H9 (cell line): Measurements from ENCODE around the gene FAM171A1. TPM values are rescaled to one million over a fixed set of nuclear protein-coding genes. Genes with fewer than 3 reads are reported as not detected.

Experiments
- DNase-seq: peaks from one replicate; pipeline ENCODE4 v3.0.0-alpha.2; 2017
- H2AFZ ChIP-seq: one replicate; pipeline ENCODE4 v1.6.1; 2013; ENCODE audit warnings: mild to moderate bottlenecking, low read length, control low read depth, moderate library complexity
- H2AK5ac ChIP-seq: 2 replicates; pipeline ENCODE4 v1.6.1; 2013; ENCODE audit warnings: low read length, control low read depth, mixed read lengths; ENCODE audit not compliant: insufficient read length
- H2BK120ac ChIP-seq: one replicate; pipeline ENCODE4 v1.6.1; 2013; ENCODE audit warnings: low read depth, mild to moderate bottlenecking, low read length, control low read depth, inconsistent platforms; ENCODE audit not compliant: poor library complexity, severe bottlenecking
- H2BK12ac ChIP-seq: 2 replicates; pipeline ENCODE4 v1.6.1; 2013; ENCODE audit warnings: low read length, control low read depth, mixed read lengths, low read depth; ENCODE audit not compliant: insufficient read length
- H2BK15ac ChIP-seq: 2 replicates; pipeline ENCODE4 v1.6.1; 2013; ENCODE audit warnings: low read depth, low read length, control low read depth
- H2BK20ac ChIP-seq: one replicate; pipeline ENCODE4 v1.6.1; 2013; ENCODE audit warnings: low read depth, mild to moderate bottlenecking, low read length, control low read depth, inconsistent platforms; ENCODE audit not compliant: poor library complexity, severe bottlenecking
- H2BK5ac ChIP-seq: 2 replicates; pipeline ENCODE4 v1.6.1; 2013; ENCODE audit warnings: low read length, control low read depth, mixed read lengths; ENCODE audit not compliant: insufficient read length
- H3K14ac ChIP-seq: 2 replicates; pipeline ENCODE4 v1.6.1; 2013; ENCODE audit warnings: low read length, control low read depth; ENCODE audit not compliant: insufficient read depth
- H3K18ac ChIP-seq: 2 replicates; pipeline ENCODE4 v1.6.1; 2013; ENCODE audit warnings: low read depth, mild to moderate bottlenecking, mixed read lengths, low read length, control low read depth; ENCODE audit not compliant: insufficient read length
- H3K23ac ChIP-seq: 2 replicates; pipeline ENCODE4 v1.6.1; 2013; ENCODE audit warnings: low read length, control low read depth, mixed read lengths, low read depth; ENCODE audit not compliant: insufficient read length
- H3K23me2 ChIP-seq: 2 replicates; pipeline ENCODE4 v1.6.1; 2013; ENCODE audit warnings: low read depth, mild to moderate bottlenecking, mixed read lengths, low read length, control low read depth; ENCODE audit not compliant: insufficient read length, poor library complexity, severe bottlenecking
- H3K27ac ChIP-seq: 2 replicates; pipeline ENCODE4 v1.5.1; 2013; ENCODE audit warnings: low read length, control low read depth, mixed read lengths, low read depth; ENCODE audit not compliant: insufficient read length
- H3K27me3 ChIP-seq: 2 replicates; pipeline ENCODE4 v1.6.1; 2013; ENCODE audit warnings: low read length, control low read depth, inconsistent platforms; ENCODE audit not compliant: insufficient read depth
- H3K4ac ChIP-seq: 2 replicates; pipeline ENCODE4 v1.6.1; 2013; ENCODE audit warnings: low read depth, mild to moderate bottlenecking, control low read depth, inconsistent platforms, low read length, moderate library complexity
- H3K4me1 ChIP-seq: 2 replicates; pipeline ENCODE4 v1.6.1; 2013; ENCODE audit warnings: low read length, control low read depth, inconsistent platforms; ENCODE audit not compliant: insufficient read depth
- H3K4me2 ChIP-seq: 2 replicates; pipeline ENCODE4 v1.6.1; 2013; ENCODE audit warnings: low read length, control low read depth, mixed read lengths; ENCODE audit not compliant: insufficient read length, insufficient read depth
- H3K56ac ChIP-seq: 2 replicates; pipeline ENCODE4 v1.6.1; 2013; ENCODE audit warnings: low read depth, mild to moderate bottlenecking, mixed read lengths, low read length, control low read depth; ENCODE audit not compliant: insufficient read length
- H3K79me1 ChIP-seq: 2 replicates; pipeline ENCODE4 v1.6.1; 2013; ENCODE audit warnings: low read depth, mild to moderate bottlenecking, moderate library complexity, low read length, control low read depth, inconsistent platforms; ENCODE audit not compliant: insufficient read depth, poor library complexity, severe bottlenecking
- H3K79me2 ChIP-seq: 2 replicates; pipeline ENCODE4 v1.6.1; 2013; ENCODE audit warnings: low read length, control low read depth, inconsistent platforms; ENCODE audit not compliant: insufficient read depth
- H3K9ac ChIP-seq: 2 replicates; pipeline ENCODE4 v1.6.1; 2013; ENCODE audit warnings: low read length, control low read depth, mixed read lengths; ENCODE audit not compliant: insufficient read length; ENCODE audit errors: extremely low read depth
- H3K9me3 ChIP-seq: one replicate; pipeline ENCODE4 v1.6.1; 2013; ENCODE audit warnings: low read depth, low read length, inconsistent platforms; ENCODE audit not compliant: control insufficient read depth
- H3T11ph ChIP-seq: one replicate; pipeline ENCODE4 v1.6.1; 2013; ENCODE audit warnings: mild to moderate bottlenecking, low read length, control low read depth, inconsistent platforms
- H4K20me1 ChIP-seq: one replicate; pipeline ENCODE4 v1.6.1; 2013; ENCODE audit not compliant: control insufficient read depth, insufficient read length, insufficient read depth
- H4K5ac ChIP-seq: 2 replicates; pipeline ENCODE4 v1.6.1; 2013; ENCODE audit warnings: low read depth, mild to moderate bottlenecking, mixed read lengths, low read length, control low read depth; ENCODE audit not compliant: insufficient read length
- H4K8ac ChIP-seq: replicated peaks from 2 replicates; pipeline ENCODE4 v1.6.1; 2013; ENCODE audit warnings: low read length, control low read depth, mixed read lengths, low read depth; ENCODE audit not compliant: insufficient read length
- H4K91ac ChIP-seq: 2 replicates; pipeline ENCODE4 v1.6.1; 2013; ENCODE audit warnings: low read depth, mild to moderate bottlenecking, moderate library complexity, mixed read lengths, low read length, control low read depth; ENCODE audit not compliant: insufficient read length
- H3K27ac Mint-ChIP-seq, 3 experiments: 2 replicates in 2 of 3; 3 replicates in 1 of 3; pipeline ENCODE4 v1.8.0; 2020 to 2021; ENCODE audit warnings: mixed read lengths in 3 of 3, mild to moderate bottlenecking in 1 of 3, moderate library complexity in 1 of 3
- H3K27me3 Mint-ChIP-seq: 2 replicates; pipeline ENCODE4 v1.8.0; 2021; ENCODE audit warnings: low read depth, mild to moderate bottlenecking, moderate library complexity, mixed read lengths
- H3K36me3 Mint-ChIP-seq, 3 experiments: 2 replicates in 2 of 3; 3 replicates in 1 of 3; pipeline ENCODE4 v1.8.0; 2020 to 2021; ENCODE audit warnings: low read depth in 3 of 3, mixed read lengths in 3 of 3; ENCODE audit not compliant: insufficient read depth in 1 of 3
- H3K4me1 Mint-ChIP-seq, 2 experiments: 2 replicates each; pipeline ENCODE4 v1.8.0; 2020; ENCODE audit warnings: mixed read lengths in 2 of 2
- H3K4me3 Mint-ChIP-seq, 2 experiments: 2 replicates in 1 of 2; 3 replicates in 1 of 2; pipeline ENCODE4 v1.8.0; 2020 to 2021; ENCODE audit warnings: mild to moderate bottlenecking in 2 of 2, mixed read lengths in 2 of 2, moderate library complexity in 1 of 2
- H3K9me3 Mint-ChIP-seq, 2 experiments: 2 replicates in 1 of 2; 3 replicates in 1 of 2; pipeline ENCODE4 v1.8.0; 2020; ENCODE audit warnings: mild to moderate bottlenecking in 2 of 2, mixed read lengths in 2 of 2, moderate library complexity in 1 of 2
- CTCF ChIP-seq: fragments of 200-600 bp; sonication (generic); conservative IDR thresholded peaks from 3 replicates; pipeline ENCODE4 v1.8.0; 2021; ENCODE audit warnings: antibody characterized with exemption, mild to moderate bottlenecking
- WGBS: extraction: QIAGEN DNeasy Blood & Tissue Kit; methylation state at CpG from one replicate; pipeline ENCODE4 v1.1.7; 2013; ENCODE audit warnings: missing lambda C conversion rate, low lambda C conversion rate, mixed read lengths; ENCODE audit not compliant: insufficient read length; ENCODE audit errors: extremely low coverage; 5-methylcytosine and 5-hydroxymethylcytosine counted together
- total RNA-seq: library from RNA; stranded (reverse); gene quantifications from 2 replicates; pipeline ENCODE4 v1.2.1, GENCODE V29; 2021

The FAM171A1 gene
- total RNA-seq, 1 experiment from 2014 or later, result 37.4 TPM

- DNase-seq, result no peak
- no peaks in the 10 kb centered on the region for H3K9me3 Mint-ChIP-seq
- H3K14ac ChIP-seq, result no peak overlapping the region
- no peak overlapping the region for H2BK12ac ChIP-seq
- no peaks in the 10 kb centered on the region for H3K79me1 ChIP-seq
- H3K4me2 ChIP-seq, result no peak overlapping the region
- H4K91ac ChIP-seq, result no peak overlapping the region
- no peaks in the 10 kb centered on the region for H4K20me1 ChIP-seq
- H3K4me1 Mint-ChIP-seq, result peaks cover 9 to 17% of the 10 kb centered on the region in 2 experiments
- no peaks in the 10 kb centered on the region for H3K9me3 ChIP-seq
- no peak overlapping the region for H3K4me3 Mint-ChIP-seq
- no peak overlapping the region for H3K56ac ChIP-seq
- H4K8ac ChIP-seq, result no peak overlapping the region
- no peaks in the 10 kb centered on the region; the same call in 1 of the 2 replicates for H3K27me3 ChIP-seq
- no peaks in the 10 kb centered on the region for H3K27me3 Mint-ChIP-seq
- H3K36me3 Mint-ChIP-seq, result peaks cover 5 to 29% (median 16%) of the 10 kb centered on the region in 3 experiments; a peak in 6 of 7 replicates
- H3K27ac ChIP-seq, result no peak overlapping the region
- H3K23me2 ChIP-seq, result no peaks in the 10 kb centered on the region
- no peak overlapping the region for H3K23ac ChIP-seq
- H3T11ph ChIP-seq, result no peak overlapping the region
- no peak overlapping the region for H2BK120ac ChIP-seq
- no peaks in the 10 kb centered on the region; the same call in 1 of the 2 replicates for H3K4me1 ChIP-seq
- no peak overlapping the region for H3K18ac ChIP-seq
- H4K5ac ChIP-seq, result no peak overlapping the region
- no peak for TF ChIP-seq CTCF
- H2BK15ac ChIP-seq, result no peak overlapping the region
- H2AFZ ChIP-seq, result no peak overlapping the region
- WGBS, result no CpG with 5 or more reads among the region's 8 CpGs
- no peak overlapping the region for H2AK5ac ChIP-seq
- H3K79me2 ChIP-seq, result no peaks in the 10 kb centered on the region
- H2BK5ac ChIP-seq, result no peak overlapping the region
- H2BK20ac ChIP-seq, result no peak overlapping the region
- peak overlapping the region in 2 of 3 experiments; percentile 29 to 44; a peak in 1 of 7 replicates for H3K27ac Mint-ChIP-seq
- no peak overlapping the region for H3K4ac ChIP-seq
- H3K9ac ChIP-seq, result no peak overlapping the region
Observed at GRCh38 chr10:15210521-15210920, 160.6 kb downstream of the FAM171A1 start.
